ENCODE measurements around the gene PRPS2. TPM values are rescaled to one million over a fixed set of nuclear protein-coding genes. Genes with fewer than 3 reads are reported as not detected.

Gene PRPS2
- total RNA-seq, 1 experiment from 2014 or later, result 38.4 TPM

DNA sequence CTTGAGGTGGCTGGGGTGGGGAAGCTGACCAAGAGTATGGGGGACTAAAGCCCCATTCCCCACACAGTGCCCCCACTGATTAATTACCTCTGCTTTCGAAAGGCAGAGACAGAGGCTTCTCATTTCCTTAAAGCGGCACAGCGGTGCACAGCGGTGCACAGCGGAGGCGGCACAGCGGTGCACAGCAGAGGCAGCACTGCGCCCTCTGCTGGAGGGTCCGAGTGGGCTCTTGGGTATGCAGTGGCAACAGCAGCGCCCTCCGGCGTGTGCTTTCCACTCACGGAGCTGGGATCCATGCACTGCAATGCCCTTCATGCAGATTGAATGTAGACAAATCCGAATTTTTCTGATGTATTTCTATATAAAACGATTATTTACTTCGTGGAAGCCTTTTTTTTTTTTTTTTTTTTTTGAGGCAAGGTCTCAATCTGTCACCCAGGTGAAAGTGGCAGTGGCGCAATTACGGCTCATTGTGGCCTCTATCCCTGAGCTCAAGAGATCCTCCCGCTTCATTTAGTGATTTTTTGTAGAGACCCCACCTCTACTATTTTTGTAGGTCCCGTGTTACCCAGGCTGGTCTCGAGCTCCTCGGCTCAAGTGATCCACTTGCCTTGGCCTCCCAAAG is 19.7 kb upstream of the PRPS2 start:
- H3K27ac Mint-ChIP-seq, result no peak overlapping the region
- TF ChIP-seq JAZF1 (CRISPR knock-in tag; IDR thresholded peaks at IDR 0.05) (no peak), ESRRA (CRISPR knock-in tag; IDR thresholded peaks at IDR 0.05; ENCODE audit: borderline replicate concordance) (no peak), ZNF219 (CRISPR knock-in tag; IDR thresholded peaks at IDR 0.05; ENCODE audit: borderline replicate concordance) (no peak), NR2C2 (CRISPR knock-in tag; IDR thresholded peaks at IDR 0.05) (no peak), SP1 (CRISPR knock-in tag; conservative IDR thresholded peaks at IDR 0.05) (no peak), ZNF423 (CRISPR knock-in tag; IDR thresholded peaks at IDR 0.05) (peak; percentile 45; the same call in 1 of the 2 replicates), NR3C1 (CRISPR knock-in tag; conservative IDR thresholded peaks at IDR 0.05; ENCODE audit: low read depth) (no peak), OVOL2 (CRISPR knock-in tag; IDR thresholded peaks at IDR 0.05; ENCODE audit: borderline replicate concordance) (no peak), MYBL2 (CRISPR knock-in tag; IDR thresholded peaks at IDR 0.05) (no peak)
- TF ChIP-seq, protein P1, sequence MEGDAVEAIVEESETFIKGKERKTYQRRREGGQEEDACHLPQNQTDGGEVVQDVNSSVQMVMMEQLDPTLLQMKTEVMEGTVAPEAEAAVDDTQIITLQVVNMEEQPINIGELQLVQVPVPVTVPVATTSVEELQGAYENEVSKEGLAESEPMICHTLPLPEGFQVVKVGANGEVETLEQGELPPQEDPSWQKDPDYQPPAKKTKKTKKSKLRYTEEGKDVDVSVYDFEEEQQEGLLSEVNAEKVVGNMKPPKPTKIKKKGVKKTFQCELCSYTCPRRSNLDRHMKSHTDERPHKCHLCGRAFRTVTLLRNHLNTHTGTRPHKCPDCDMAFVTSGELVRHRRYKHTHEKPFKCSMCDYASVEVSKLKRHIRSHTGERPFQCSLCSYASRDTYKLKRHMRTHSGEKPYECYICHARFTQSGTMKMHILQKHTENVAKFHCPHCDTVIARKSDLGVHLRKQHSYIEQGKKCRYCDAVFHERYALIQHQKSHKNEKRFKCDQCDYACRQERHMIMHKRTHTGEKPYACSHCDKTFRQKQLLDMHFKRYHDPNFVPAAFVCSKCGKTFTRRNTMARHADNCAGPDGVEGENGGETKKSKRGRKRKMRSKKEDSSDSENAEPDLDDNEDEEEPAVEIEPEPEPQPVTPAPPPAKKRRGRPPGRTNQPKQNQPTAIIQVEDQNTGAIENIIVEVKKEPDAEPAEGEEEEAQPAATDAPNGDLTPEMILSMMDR (IDR thresholded peaks at IDR 0.05), result peak; percentile 63
- H3K36me3 Mint-ChIP-seq, result no peaks in the 10 kb centered on the region
- DNase-seq (ENCODE audit: low spot score), result peak; percentile 66
- ATAC-seq, result peak; percentile 96
- peaks cover 8% of the 10 kb centered on the region for H3K27me3 Mint-ChIP-seq (ENCODE audit: low read depth)
- ChIA-PET CTCF (interaction anchor here (0.5 to 3.1 kb wide), 32 partner anchors 9 to 1343 kb away, joined by 3 to 30 read pairs (median 5); partner anchors contain the start of gene PRPS2), POLR2A (no interaction called here)
- H3K4me3 Mint-ChIP-seq, result peak overlapping the region; percentile 43
- no peaks in the 10 kb centered on the region for H3K9me3 Mint-ChIP-seq
- H3K4me1 Mint-ChIP-seq, result no peaks in the 10 kb centered on the region

DNA sequence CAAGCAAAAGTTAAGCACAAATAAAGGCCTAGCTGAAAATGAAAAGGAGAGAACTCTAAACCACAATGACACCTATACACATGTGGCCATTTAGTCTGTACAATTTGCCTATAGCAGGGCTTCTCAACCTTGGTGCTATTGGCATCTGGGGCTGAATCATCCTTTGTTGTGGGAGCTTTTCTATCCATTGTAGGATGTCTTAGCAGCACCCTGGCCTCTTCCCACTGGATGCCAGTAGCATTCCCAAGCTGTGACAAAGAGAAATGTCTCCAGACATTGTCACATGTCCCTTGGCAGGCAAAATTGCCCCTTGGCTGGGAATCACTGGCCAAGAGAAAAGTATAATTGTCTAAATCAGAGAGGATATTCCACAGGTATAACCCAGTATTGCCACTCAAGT is 13.5 kb upstream of the PRPS2 start:
- ATAC-seq (no peak), DNase-seq (ENCODE audit: low spot score) (no peak)
- Mint-ChIP-seq H3K27me3 (ENCODE audit: low read depth) (no peaks in the 10 kb centered on the region), H3K4me3 (no peak overlapping the region), H3K4me1 (no peaks in the 10 kb centered on the region), H3K36me3 (no peaks in the 10 kb centered on the region), H3K9me3 (no peaks in the 10 kb centered on the region), H3K27ac (no peak overlapping the region)
- CTCF ChIA-PET, result no interaction called here
- POLR2A ChIA-PET, result no interaction called here
- TF ChIP-seq NR3C1 (CRISPR knock-in tag; conservative IDR thresholded peaks at IDR 0.05; ENCODE audit: low read depth), result no peak
- TF ChIP-seq, protein P2, sequence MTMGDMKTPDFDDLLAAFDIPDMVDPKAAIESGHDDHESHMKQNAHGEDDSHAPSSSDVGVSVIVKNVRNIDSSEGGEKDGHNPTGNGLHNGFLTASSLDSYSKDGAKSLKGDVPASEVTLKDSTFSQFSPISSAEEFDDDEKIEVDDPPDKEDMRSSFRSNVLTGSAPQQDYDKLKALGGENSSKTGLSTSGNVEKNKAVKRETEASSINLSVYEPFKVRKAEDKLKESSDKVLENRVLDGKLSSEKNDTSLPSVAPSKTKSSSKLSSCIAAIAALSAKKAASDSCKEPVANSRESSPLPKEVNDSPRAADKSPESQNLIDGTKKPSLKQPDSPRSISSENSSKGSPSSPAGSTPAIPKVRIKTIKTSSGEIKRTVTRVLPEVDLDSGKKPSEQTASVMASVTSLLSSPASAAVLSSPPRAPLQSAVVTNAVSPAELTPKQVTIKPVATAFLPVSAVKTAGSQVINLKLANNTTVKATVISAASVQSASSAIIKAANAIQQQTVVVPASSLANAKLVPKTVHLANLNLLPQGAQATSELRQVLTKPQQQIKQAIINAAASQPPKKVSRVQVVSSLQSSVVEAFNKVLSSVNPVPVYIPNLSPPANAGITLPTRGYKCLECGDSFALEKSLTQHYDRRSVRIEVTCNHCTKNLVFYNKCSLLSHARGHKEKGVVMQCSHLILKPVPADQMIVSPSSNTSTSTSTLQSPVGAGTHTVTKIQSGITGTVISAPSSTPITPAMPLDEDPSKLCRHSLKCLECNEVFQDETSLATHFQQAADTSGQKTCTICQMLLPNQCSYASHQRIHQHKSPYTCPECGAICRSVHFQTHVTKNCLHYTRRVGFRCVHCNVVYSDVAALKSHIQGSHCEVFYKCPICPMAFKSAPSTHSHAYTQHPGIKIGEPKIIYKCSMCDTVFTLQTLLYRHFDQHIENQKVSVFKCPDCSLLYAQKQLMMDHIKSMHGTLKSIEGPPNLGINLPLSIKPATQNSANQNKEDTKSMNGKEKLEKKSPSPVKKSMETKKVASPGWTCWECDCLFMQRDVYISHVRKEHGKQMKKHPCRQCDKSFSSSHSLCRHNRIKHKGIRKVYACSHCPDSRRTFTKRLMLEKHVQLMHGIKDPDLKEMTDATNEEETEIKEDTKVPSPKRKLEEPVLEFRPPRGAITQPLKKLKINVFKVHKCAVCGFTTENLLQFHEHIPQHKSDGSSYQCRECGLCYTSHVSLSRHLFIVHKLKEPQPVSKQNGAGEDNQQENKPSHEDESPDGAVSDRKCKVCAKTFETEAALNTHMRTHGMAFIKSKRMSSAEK (CRISPR knock-in tag; IDR thresholded peaks at IDR 0.05; ENCODE audit: borderline replicate concordance), result no peak
- TF ChIP-seq EMX1 (CRISPR knock-in tag; IDR thresholded peaks at IDR 0.05), result no peak
- no peak for TF ChIP-seq TEAD4 (CRISPR knock-in tag; IDR thresholded peaks at IDR 0.05)
- TF ChIP-seq, protein P3, sequence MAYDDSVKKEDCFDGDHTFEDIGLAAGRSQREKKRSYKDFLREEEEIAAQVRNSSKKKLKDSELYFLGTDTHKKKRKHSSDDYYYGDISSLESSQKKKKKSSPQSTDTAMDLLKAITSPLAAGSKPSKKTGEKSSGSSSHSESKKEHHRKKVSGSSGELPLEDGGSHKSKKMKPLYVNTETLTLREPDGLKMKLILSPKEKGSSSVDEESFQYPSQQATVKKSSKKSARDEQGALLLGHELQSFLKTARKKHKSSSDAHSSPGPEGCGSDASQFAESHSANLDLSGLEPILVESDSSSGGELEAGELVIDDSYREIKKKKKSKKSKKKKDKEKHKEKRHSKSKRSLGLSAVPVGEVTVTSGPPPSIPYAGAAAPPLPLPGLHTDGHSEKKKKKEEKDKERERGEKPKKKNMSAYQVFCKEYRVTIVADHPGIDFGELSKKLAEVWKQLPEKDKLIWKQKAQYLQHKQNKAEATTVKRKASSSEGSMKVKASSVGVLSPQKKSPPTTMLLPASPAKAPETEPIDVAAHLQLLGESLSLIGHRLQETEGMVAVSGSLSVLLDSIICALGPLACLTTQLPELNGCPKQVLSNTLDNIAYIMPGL (CRISPR knock-in tag; IDR thresholded peaks at IDR 0.05), result no peak
- TF ChIP-seq, protein P4, sequence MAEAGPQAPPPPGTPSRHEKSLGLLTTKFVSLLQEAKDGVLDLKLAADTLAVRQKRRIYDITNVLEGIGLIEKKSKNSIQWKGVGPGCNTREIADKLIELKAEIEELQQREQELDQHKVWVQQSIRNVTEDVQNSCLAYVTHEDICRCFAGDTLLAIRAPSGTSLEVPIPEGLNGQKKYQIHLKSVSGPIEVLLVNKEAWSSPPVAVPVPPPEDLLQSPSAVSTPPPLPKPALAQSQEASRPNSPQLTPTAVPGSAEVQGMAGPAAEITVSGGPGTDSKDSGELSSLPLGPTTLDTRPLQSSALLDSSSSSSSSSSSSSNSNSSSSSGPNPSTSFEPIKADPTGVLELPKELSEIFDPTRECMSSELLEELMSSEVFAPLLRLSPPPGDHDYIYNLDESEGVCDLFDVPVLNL (CRISPR knock-in tag; IDR thresholded peaks at IDR 0.05; ENCODE audit: borderline replicate concordance, low read depth), result no peak
- TF ChIP-seq RELA (CRISPR knock-in tag; IDR thresholded peaks at IDR 0.05; ENCODE audit: borderline replicate concordance), result no peak
- no peak for TF ChIP-seq TP53 (CRISPR knock-in tag; IDR thresholded peaks at IDR 0.05)
- no peak for TF ChIP-seq KAT7 (CRISPR knock-in tag; IDR thresholded peaks at IDR 0.05; ENCODE audit: borderline replicate concordance)
- TF ChIP-seq, protein P5, sequence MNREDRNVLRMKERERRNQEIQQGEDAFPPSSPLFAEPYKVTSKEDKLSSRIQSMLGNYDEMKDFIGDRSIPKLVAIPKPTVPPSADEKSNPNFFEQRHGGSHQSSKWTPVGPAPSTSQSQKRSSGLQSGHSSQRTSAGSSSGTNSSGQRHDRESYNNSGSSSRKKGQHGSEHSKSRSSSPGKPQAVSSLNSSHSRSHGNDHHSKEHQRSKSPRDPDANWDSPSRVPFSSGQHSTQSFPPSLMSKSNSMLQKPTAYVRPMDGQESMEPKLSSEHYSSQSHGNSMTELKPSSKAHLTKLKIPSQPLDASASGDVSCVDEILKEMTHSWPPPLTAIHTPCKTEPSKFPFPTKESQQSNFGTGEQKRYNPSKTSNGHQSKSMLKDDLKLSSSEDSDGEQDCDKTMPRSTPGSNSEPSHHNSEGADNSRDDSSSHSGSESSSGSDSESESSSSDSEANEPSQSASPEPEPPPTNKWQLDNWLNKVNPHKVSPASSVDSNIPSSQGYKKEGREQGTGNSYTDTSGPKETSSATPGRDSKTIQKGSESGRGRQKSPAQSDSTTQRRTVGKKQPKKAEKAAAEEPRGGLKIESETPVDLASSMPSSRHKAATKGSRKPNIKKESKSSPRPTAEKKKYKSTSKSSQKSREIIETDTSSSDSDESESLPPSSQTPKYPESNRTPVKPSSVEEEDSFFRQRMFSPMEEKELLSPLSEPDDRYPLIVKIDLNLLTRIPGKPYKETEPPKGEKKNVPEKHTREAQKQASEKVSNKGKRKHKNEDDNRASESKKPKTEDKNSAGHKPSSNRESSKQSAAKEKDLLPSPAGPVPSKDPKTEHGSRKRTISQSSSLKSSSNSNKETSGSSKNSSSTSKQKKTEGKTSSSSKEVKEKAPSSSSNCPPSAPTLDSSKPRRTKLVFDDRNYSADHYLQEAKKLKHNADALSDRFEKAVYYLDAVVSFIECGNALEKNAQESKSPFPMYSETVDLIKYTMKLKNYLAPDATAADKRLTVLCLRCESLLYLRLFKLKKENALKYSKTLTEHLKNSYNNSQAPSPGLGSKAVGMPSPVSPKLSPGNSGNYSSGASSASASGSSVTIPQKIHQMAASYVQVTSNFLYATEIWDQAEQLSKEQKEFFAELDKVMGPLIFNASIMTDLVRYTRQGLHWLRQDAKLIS (CRISPR knock-in tag; IDR thresholded peaks at IDR 0.05; ENCODE audit: borderline replicate concordance), result no peak
- TF ChIP-seq SOX15 (CRISPR knock-in tag; IDR thresholded peaks at IDR 0.05), result no peak
- no peak for TF ChIP-seq ZNF219 (CRISPR knock-in tag; IDR thresholded peaks at IDR 0.05; ENCODE audit: borderline replicate concordance)
- TF ChIP-seq, protein P6, sequence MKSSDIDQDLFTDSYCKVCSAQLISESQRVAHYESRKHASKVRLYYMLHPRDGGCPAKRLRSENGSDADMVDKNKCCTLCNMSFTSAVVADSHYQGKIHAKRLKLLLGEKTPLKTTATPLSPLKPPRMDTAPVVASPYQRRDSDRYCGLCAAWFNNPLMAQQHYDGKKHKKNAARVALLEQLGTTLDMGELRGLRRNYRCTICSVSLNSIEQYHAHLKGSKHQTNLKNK (CRISPR knock-in tag; IDR thresholded peaks at IDR 0.05), result no peak

All from WTC11 (cell line).